Activated T-cell treated with anti-CD3 and anti-CD28 coated beads for 48 hours (primary cell): ENCODE measurements around the gene CNTNAP4.

ENCODE experiments used
- DNase-seq: peaks from one replicate; pipeline ENCODE4 v3.0.0-alpha.2; 2020; ENCODE audit warnings: low read depth

CNTNAP4 gene

GRCh38 chr16:76396977-76397376 lies 119.8 kb downstream of the CNTNAP4 start:
- DNase-seq = no peak

- DNase-seq = no peak
Measured at GRCh38 chr16:76409706-76410105, 132.5 kb downstream of the CNTNAP4 start.

GRCh38 chr16:76421571-76421970 lies 144.4 kb downstream of the CNTNAP4 start:
- no peak for DNase-seq

- DNase-seq = no peak
Measured at GRCh38 chr16:76428858-76429257, 151.7 kb downstream of the CNTNAP4 start.

GRCh38 chr16:76441391-76441790 lies 164.2 kb downstream of the CNTNAP4 start:
- no peak for DNase-seq

GRCh38 chr16:76441876-76442275 lies 164.7 kb downstream of the CNTNAP4 start:
- DNase-seq = no peak

GRCh38 chr16:76443973-76444372 lies 166.8 kb downstream of the CNTNAP4 start:
- no peak for DNase-seq

GRCh38 chr16:76444832-76445231 lies 167.6 kb downstream of the CNTNAP4 start:
- DNase-seq = no peak

- DNase-seq = no peak
Measured at GRCh38 chr16:76445815-76446214, 168.6 kb downstream of the CNTNAP4 start.

- no peak for DNase-seq
Measured at GRCh38 chr16:76446251-76446650, 169.1 kb downstream of the CNTNAP4 start.

GRCh38 chr16:76450890-76451289 lies 173.7 kb downstream of the CNTNAP4 start:
- no peak for DNase-seq

GRCh38 chr16:76455257-76455656 lies 178.1 kb downstream of the CNTNAP4 start:
- DNase-seq = no peak

GRCh38 chr16:76456016-76456415 lies 178.8 kb downstream of the CNTNAP4 start:
- DNase-seq = no peak

GRCh38 chr16:76459111-76459510 lies 181.9 kb downstream of the CNTNAP4 start:
- no peak for DNase-seq

GRCh38 chr16:76461836-76462235 lies 184.6 kb downstream of the CNTNAP4 start:
- DNase-seq = no peak

GRCh38 chr16:76464955-76465620 lies 187.9 kb downstream of the CNTNAP4 start:
- no peak for DNase-seq

- no peak for DNase-seq
Measured at GRCh38 chr16:76466871-76467270, 189.7 kb downstream of the CNTNAP4 start.

GRCh38 chr16:76474048-76474447 lies 196.8 kb downstream of the CNTNAP4 start:
- no peak for DNase-seq

- no peak for DNase-seq
Measured at GRCh38 chr16:76478105-76478504, 200.9 kb downstream of the CNTNAP4 start.

GRCh38 chr16:76483307-76483909 lies 206.2 kb downstream of the CNTNAP4 start:
- DNase-seq = no peak

GRCh38 chr16:76484020-76484419 lies 206.8 kb downstream of the CNTNAP4 start:
- DNase-seq = no peak

GRCh38 chr16:76486740-76487139 lies 209.5 kb downstream of the CNTNAP4 start:
- no peak for DNase-seq

GRCh38 chr16:76487411-76488064 lies 210.3 kb downstream of the CNTNAP4 start:
- DNase-seq = no peak

GRCh38 chr16:76488065-76488417 lies 210.8 kb downstream of the CNTNAP4 start:
- DNase-seq = no peak
